Cardiac septum (tissue), 1 donor: ENCODE measurements around the gene POU6F1. TPM values are rescaled to one million over a fixed set of nuclear protein-coding genes. Genes with fewer than 3 reads are reported as not detected.

ENCODE experiments used
- DNase-seq: peaks from one replicate; pipeline ENCODE4 v3.0.0-alpha.2; 2020; ENCODE audit warnings: low spot score
- intact Hi-C: fragments of 100-400 bp; cut with DNase I; formaldehyde crosslinking; loops from one replicate; pipeline ENCODE4 v1.14.0; 2022
- total RNA-seq: library from RNA; stranded (reverse); fragmentation: NEBNext Ultra II Directional; extraction: Animal tissue kit (Norgen Biotek cat#: 25700); gene quantifications from one replicate; pipeline ENCODE4 v1.2.1, GENCODE V29; 2021
- donor health status: DM: no; HTN: no; CAD: no.

POU6F1 gene
- total RNA-seq, 1 donor from 2014 or later, result 9.1 TPM

DNA sequence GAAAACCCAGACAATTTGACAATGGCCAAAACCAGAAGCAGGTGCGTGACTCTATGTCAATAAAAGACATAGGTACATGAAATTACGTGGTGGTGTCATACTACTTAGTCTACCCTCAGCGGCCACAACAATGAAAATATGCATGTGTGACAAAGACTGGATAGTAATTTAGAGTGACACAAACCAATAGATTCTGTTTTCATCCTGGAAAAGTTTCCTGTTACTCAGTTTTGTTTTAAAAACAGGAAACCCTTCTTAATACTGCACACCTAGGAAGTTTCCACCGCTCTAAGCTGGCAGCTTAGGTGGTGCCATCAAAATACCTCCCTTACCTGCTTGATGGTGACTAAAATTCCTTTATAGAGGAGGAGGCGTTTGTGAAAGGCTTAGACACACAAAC lies 15.1 kb downstream of the POU6F1 start:
- no peak for DNase-seq
- intact Hi-C loops, result no loop called here

DNA sequence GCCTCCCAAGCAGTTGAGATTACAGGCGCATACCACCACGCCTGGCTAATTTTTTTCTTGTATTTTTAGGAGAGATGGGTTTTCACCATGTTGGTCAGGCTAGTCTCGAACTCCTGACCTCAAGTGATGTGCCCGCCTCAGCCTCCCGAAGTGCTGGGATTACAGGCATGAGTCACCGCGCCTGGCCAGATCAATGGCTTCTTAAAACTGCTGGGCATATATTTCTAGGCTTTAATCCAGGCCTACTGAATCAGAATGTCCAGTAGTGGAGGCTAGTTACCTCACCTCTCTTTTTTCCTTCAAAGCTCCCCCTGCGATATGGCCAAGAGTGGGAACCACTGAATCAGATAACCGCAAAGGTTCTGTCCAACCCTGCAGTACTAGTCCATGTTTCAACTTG lies 17.1 kb downstream of the POU6F1 start:
- DNase-seq, result no peak
- intact Hi-C loops, result no loop called here

DNA sequence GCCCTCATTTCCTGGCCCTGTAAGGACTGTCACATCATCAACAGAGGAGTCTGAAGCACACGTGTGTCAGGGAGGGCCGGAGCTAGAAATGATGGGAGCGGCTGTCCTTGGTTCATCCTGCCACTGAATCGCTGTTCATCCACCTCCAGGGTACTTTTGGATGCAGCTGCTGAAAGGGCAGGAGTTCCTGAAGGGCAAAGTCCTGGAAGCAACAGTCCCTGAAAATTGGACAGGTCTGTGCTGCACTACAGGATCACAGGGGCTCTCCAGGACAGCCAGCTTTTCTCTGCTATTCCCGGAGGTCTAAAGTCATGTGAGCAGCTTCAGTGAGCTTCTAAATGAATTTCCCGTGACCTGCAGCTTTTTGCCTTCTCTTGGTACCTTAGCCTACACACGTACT lies 17.7 kb downstream of the POU6F1 start:
- intact Hi-C loops, result no loop called here
- no peak for DNase-seq

DNA sequence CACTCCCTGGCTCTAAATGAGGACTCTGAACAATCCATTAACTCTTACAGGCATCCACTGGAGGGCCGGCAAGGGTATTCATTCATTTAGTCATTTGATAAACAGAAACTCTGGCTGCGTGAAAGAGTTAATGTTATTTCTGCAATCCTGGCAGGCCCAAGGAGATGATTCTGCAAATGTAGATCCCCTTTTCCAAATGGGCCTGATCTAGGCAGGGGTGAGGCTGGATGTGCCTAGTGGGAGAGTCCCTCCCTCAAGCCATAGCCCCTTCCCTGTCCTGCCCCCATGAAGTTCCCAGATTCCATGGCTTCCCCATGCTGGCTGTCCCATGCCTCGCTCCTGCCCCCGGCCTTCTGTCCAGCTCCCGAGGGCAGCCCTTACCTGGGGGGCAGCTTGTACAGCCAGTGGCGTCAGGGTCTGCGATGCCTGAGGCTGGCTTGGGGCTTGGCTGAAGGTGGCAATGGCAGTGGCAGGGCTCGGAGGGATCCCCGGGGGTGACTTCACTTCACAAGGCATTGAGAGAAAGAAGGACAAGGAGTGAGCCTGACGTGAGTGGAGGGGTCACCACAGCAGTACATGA lies 18.4 kb downstream of the POU6F1 start:
- intact Hi-C loops, result no loop called here

DNA sequence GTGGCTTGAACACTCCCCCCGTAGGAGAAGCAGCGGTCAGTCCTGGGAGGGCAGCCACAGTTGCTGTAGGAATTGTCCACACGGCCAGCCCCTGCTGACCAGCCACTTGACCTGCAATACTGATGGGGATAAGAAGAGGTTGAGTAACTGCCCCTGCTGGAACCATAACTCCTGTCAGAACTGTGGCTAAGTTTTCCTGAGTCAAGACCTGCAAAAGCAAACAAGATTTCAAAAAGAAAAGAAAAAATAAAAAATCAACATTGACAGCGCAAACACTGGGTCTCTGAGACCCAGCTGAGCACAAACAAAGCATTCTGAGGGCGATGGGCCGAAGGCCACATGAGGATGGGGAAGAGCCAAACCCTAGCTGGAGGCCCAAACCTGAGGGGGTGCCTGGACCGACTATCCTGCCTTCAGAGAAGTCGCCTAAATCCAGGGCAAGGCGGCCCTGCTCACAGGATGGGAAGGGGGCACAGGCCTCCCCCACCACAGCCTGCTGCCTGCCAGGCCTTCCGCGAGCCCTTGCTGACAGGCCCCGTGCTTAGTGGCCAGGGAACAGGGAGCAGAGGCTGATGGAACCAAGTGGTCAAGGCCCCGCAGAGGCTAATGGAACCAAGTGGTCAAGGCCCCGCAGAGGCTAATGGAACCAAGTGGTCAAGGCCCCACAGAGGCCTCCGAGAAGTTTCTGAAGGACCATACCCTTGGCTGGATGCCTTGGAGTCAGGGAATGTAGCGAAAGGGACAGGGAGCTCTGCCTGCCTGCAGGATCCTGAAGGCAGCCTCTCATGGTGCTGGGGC lies 19.1 kb downstream of the POU6F1 start:
- intact Hi-C loops, result no loop called here
- DNase-seq, result no peak

More for the DNA sequence above, 18.4 kb downstream of the POU6F1 start:
- DNase-seq, result no peak

DNA sequence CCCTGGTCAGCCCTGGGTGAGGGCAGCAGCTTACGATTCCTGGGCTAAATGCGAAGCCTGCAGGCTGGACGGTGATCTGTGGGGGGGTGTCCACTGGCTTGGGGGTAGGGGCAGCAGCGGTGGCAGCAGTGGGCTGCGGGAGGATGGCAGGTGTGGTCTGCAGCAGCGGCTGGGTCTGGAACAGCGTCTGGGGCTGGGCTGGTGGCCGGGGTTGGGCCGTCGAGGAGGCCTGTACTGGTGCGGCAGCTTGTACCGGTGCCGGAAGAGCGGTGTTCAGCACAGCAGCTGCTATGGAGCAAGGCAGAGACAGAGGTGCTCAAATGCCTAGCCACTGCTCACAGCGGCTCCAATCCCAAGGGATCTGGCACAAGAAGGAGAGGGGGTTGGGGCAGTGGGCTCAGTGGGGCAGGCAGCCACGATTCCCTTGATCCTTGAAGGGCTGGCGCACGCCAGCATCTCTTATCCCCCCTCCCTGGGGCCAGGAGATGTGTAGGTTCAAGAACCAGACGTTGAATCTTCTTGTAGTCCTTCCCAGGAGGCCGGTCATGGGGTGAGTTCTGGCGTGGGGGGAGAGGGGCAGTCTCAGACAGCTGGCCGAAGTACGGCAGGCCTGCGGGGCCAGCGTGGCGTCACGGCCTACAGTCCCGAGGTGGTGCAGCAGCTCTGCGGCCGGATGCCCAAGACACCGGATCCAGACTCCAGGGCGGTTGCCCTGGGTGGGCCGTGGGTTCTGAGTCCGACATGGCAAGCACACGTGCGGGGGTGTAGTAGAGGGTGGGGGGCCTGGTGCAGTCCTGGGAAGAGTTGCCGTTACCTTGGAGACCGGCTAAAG lies 19.9 kb downstream of the POU6F1 start:
- no peak for DNase-seq
- intact Hi-C loops, result no loop called here

DNA sequence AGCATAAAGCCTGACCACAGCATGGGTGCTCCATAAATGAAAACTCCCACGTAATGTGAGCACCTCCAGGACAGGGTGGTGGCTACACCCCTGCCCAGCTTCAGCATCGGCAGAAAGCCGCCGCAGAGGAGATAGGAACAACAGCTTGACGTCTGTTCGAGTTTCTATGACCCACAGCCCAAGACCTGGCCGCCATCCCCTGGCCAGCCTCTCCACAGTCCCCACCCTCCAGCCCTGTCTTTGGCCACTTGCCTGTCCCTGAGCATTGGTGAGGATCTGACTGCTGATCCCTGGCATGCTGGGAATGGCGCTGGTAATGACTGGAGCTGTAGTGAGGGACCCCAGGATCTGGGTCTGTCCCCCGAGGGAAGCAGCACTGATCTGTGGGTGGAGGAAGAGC lies 21.3 kb downstream of the POU6F1 start:
- DNase-seq, result no peak
- intact Hi-C loops, result no loop called here

DNA sequence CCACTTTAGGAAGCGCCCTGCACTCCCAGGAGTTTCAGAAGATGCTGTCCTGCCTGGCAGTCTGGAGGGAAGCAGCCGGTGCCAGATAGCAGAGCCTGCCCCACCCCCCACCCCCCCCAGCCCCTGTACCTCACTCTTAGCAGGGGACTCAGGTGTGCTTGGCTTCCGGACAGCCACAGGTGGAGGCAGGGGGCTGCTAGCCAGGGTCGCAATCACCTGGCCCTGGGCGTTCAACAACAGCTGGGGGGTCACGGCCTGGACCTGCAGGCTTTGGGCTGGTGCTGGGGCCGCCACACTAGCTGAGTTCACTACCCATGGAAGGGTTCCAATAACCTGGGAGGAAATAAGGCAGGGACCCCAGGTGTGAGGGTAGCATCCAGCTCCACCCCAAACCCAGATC lies 22.0 kb downstream of the POU6F1 start:
- DNase-seq, result no peak
- intact Hi-C loops, result no loop called here

DNA sequence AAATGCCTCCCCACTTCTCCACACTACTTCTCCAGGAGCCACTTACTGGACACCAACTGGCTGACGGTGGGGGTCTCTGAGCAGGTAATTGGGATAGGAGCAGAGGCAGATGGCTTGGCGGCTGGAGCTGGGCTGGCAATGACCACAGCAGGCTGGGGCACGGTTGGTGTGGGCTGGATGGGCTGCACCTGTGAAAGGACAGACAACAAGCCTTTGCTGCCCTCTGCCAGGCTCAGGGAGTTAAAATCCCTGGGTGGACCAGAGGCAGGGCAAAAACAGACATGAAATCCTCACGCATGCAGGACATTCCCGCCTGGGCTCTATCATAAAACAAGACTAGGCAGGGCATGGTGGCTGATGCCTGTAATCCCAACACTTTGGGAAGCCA lies 25.6 kb downstream of the POU6F1 start:
- no peak for DNase-seq
- intact Hi-C loops, result no loop called here

DNA sequence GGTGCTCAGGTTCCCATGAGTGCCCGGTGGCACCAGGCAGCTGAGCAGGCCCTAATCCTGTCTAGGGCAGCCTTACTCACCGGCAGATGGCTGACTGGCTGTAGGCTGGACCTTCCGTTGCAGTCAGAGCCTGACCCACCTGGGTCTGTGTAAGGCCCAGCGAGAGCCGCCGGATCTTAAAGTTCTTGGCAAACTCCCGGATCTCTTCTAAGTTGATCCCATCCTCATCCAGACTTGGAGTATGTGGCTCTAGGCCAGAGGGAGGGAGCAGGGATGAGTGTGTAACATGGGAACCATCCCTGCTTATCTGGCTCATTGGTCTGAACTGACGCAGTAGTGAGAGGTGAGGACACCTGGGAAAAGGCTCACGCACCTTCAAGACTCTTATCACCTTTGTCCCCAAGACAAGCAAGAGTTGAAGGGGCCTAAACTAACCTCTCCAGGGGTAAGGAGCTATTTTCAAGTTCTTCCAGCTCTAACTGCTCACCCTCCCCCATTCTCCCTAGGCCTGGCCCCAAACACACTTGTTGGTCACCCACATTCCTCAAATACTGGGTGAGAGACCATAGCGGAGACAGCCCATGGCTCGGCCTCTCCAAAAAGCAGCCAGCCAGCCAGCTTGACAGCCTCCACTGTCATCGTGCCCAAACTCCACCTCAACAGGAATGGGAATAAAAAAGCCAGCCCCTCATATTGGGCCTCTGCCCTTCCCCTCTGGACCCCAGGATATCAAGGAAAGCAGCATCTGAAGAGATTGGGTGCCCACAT lies 26.2 kb downstream of the POU6F1 start:
- intact Hi-C loops, result no loop called here
- DNase-seq, result no peak

DNA sequence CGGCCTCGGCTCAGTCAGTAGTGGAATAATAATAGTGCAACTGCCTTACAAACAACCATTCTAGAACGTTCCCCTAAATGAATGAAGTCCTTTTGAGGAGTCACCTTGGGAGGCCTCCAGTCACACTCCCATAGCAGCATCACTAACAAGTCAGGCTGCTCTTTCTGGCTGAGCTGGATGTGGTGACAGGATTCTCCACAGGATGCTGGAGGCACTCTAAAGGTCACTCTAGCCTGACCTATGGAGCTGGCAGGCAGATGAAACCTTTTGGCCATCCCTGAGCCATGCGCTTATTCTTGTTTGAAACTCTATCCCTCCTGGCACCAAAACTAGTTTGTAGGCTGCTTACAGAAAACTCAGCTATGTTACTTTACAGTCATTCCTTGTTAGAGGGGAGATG lies 27.0 kb downstream of the POU6F1 start:
- intact Hi-C loops, result no loop called here
- peak; percentile 46 for DNase-seq

DNA sequence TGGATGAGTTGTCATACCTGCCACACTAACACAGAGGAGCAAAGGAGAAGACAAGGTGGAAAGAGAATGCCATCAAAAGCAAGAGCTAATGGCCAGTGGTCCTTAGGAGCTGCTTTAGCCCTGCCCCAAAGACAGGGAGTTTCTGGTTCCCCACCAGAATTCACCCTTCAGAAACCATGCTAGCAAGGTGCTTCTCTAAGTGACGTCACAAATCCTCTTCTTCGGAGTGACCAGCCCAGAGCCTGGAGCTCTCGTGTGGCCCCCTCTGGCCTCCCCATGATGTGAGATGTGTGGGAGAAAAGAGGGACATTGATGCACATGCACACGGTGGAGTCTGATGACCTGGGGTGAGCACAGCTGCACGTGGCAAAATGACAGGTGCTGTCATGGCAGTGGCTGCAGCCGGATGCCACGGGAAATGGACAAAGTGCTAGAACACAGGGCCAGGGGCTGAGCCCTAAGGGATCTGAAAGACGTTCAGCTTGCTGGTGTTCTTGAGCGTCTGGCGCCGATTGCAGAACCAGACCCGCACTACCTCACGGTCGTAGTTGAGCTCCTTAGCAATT lies 28.0 kb downstream of the POU6F1 start:
- intact Hi-C loops, result no loop called here
- DNase-seq, result no peak

DNA sequence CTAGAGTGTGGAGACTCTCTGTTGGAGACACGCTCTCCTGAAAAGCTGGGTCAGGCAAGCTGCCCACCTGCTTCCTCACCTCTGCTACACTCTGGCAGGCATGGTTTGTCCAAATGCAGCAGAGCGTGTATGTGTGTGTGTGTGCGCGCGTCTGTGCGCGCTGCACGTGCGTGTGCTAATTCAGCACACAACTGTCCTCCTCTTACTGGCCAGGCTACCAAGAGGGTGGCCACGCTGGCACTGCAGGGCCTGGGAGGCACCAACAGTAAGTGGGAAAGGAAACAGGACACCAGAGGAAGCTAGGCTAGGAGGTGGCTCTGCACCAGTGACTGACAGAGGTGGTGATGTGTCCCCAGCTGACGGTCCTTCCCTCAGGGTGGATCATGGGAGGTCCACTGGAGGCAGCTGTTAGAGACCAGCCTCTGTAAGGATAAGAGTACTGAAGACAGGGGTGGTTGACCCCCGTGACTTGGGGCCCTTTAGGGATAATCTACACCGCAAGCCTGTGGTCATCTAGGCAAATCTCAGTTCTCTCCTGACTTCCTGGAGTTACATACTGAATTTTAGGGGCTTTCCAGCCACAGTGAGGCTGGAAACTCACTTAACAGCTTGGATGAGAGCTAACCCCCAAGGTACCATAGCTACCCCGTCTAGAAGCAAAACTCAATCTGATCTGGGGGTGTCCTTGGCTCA lies 29.4 kb downstream of the POU6F1 start:
- intact Hi-C loops, result no loop called here
- no peak for DNase-seq

DNA sequence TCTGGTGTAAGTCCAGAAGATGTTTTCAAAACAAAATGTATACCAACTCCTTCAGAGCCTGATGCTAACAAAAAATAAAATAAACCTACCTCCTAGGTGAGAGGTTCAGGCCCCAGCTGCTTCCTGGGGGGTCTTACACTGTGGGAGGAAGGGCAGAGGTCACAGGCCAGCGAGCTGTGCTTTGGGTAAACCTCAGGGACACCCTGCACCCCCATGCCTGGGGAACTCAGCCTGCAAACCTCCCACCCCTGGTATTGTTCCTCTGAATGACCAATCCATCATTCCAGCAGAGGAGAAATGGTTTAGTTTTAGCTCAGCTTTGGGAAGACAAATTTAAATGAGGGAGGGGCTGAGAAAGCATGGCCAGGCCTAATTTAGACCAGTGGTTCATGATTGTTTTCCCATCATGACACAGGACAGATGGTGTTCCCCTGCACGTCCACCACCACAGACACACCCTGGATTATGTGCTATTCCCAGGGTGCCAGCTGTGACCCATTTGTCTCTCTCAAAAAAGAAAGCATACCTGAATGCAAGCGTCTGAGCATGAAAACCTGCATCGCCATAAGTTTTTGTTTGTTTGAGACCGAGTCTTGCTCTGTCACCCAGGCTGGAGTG lies 30.4 kb downstream of the POU6F1 start:
- intact Hi-C loops, result no loop called here
- DNase-seq, result no peak

DNA sequence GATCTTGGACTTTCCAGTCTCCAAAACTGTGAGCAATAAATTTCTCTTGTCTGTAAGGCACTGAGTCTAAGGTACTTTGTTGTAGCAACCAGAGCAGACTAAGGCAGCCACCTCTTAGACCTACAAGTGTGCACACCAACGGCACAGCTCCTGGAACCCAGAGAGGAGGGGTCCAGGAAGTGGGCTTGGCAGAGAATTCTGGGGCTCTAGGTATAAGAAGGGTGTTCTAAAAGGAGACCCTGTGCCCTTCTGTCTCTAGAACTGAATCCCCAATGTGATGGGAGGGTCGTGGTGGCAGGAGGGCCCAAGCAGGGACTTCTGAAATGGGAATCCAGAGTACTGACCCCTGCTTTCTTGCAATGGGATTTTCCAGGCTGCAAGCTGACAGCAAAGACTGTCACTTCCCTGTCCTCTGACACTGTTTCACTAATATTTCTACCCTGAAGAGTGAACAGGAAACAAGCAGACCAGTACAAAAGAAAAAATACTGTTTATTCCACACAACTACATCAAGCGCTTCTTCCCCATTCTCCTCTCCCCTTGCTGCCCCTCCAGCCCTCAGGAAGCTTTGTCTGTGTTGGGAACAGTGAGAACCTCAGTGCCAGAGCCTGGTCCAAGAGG lies 31.3 kb downstream of the POU6F1 start:
- intact Hi-C loops, result no loop called here
- no peak for DNase-seq

DNA sequence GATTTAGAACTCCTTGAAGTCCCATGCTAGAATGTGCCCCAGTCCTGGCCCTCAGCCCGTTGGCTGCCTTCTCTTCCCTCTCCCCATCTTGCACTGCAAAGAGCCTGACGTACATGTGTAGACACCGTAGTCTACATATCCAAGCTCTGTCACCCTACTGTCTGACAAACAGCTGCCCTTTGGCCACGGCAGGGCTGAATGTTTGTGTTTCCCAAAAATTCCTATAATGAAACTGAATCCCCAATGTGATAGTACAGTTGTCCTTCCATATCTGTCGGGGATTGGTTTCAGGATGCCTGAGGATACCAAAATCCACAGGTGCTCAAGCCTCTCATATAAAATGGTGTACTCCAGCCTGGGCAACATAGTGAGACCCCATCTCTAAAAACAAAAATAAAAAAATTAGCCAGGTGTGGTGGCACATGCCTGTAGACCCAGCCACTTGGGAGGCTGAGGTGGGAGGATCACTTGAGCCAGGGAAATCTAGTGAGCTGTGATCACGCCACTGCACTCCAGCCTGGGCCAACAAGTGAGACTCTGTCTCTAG lies 32.6 kb downstream of the POU6F1 start:
- intact Hi-C loops, result no loop called here

DNA sequence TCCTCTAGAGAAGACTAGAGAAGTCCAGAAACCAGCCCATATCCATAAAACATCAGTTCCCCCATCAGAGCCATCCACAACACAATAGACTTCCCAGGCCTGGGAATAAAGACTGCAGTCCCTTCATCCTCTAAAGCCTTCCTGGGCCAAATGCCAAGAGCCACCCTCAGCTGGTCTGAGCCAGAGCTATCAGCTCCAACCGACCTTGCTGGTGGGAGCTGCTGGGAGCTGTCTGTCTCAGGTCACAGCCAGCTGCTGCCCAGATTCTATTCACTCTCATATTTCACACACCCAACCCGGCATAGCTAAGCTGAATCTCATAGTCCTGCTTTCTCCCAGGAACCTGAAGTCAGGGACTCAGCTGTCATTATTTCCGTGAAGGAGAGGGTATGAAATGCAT lies 34.0 kb downstream of the POU6F1 start:
- intact Hi-C loops, result no loop called here
- DNase-seq, result peak; percentile 80

More for the DNA sequence above, 32.6 kb downstream of the POU6F1 start:
- no peak for DNase-seq

DNA sequence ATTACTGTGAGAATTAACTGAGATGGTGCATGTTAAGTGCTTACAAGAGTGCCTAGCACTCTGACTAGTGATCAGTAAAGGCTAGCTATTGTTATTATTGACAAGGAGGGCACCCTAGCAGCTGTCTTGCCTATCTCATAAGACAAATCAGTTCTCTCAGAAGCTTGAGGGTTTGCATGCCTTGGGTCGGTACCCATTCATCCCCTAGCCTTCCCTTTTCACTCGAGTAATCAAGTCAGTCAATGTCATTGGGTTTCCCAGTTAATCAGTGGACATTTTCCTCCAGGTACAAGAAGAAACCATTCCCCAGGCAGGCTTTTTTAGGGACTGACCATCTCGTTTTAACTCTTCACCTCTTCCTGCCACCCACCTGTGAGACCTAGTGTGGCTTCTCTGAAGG lies 34.5 kb downstream of the POU6F1 start:
- no peak for DNase-seq
- intact Hi-C loops, result no loop called here
